Measurements from ENCODE around the gene NHS.

- no peak for TF ChIP-seq CTCF (IDR thresholded peaks at IDR 0.05)
- no peak for TF ChIP-seq POLR2A (IDR thresholded peaks at IDR 0.05)
These were observed 373.7 kb downstream of the NHS start for GRCh38 chrX:17748684-17749083.
